GM11168 (cell line): ENCODE measurements around the gene LRRC70.
"Not testable (repeated sequence)": the region's sequence is repeated elsewhere in the genome, so short reads cannot be mapped to it uniquely, and the experiment has no call there.

ENCODE experiments used
- in situ Hi-C: fragments of 300-500 bp; cut with MboI; formaldehyde crosslinking; loops from one replicate; pipeline ENCODE4 v1.12.0; 2022; ENCODE audit warnings: low sequenced_read_pairs; ENCODE audit not compliant: unreplicated experiment

The LRRC70 gene

DNA sequence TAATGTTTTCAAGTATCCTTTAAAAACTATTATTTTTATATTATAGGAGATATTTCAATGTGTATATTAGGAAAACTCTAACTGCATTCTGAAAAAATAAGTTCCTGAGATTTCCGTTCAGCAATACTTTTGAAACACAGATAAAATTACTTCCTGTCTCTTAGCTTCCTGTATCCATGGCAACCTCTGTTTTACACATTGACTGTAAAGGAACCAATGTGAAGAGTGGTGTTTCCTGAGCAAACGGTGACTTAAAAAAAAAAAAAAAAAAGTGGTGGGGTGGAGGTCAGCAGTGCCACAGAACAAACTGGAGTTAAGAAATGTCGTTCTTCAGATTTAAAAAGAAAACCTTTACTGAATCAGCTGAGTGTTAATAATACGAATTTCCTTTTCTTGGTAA lies at the start of gene LRRC70:
Gene LRRC70, plus strand, starts transcription at position 280 of the 400 bp plus-strand sequence. CDS start 620 bp downstream, outside the sequence.
- in situ Hi-C loops, result no loop called here

GRCh38 chr5:62533597-62533996 lies 45.0 kb upstream of the LRRC70 start:
- in situ Hi-C loops, result no loop called here

DNA sequence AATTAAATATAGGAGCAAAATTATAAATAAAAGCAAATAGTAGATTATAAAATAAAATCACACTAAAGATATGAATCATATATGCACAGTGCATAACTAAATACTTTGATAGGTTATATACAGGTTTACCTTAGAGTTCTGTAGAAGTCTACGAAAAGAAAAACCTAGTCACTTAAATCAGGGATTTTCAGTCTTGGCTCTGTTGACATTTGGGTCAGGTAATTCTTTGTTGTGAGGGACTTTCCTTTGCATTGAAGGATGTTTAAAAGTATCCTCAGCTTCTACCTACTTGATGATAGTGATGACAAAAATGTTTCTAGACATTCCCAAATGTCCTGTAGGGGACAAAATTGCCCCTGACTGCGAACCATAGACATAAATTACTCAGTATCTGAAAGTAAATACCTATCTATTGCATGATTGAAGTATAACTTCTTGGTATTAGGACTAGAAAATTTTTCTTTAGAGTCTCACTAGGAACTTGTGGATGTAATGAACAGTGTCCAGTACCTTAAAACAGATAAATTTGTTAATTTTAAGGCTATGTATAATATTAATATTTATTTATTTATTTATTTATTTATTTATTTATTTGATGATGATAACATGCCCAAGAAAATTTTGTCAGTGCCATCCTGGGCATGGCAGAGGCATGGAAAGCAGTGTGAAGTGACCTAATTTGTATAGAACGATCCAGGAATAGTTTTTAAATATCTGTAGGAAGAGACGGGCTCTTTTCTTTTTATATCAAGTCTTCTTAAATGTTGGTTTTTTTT lies 44.0 kb upstream of the LRRC70 start:
- in situ Hi-C loops, result no loop called here

DNA sequence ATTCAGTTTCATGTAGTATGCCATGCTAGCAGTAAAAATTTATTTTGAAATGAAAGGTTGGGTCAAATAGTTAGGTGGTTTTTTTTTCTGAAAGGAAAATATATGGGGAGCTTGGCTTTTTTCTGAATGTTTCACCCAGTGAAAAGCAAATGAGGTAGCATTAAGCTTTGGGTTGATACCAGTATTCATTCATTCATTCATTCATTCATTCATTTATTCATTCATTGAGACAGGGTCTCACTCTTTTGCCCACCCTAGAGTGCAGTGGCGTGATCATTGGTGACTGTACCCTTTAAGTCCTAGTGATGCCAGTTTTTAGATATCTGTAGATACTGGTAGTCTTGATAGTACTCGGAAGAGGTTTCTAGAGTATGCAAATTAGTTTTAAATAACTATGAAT lies 42.4 kb upstream of the LRRC70 start:
- in situ Hi-C loops, result no loop called here

GRCh38 chr5:62536783-62537182 lies 41.8 kb upstream of the LRRC70 start:
- in situ Hi-C loops, result no loop called here

GRCh38 chr5:62538017-62538942 lies 40.3 kb upstream of the LRRC70 start:
- in situ Hi-C loops, result no loop called here

DNA sequence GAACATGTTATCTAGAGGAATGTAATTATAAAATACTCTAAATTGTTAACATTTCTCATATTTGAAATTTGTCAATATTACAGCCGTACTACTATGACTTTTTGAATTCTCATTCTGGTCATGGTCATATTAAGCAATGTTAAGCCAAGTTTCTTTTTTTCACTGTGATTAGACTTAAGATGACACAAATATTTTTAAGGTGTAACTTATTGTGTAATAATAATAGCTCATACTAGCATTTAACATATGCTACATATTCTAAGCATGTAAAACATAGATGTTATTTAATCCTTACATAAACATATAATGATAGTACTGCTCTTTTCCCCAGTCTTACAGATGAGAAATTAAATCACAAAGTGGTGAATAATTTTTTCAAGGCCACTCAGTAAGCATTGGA lies 35.9 kb upstream of the LRRC70 start:
- in situ Hi-C loops, result no loop called here

DNA sequence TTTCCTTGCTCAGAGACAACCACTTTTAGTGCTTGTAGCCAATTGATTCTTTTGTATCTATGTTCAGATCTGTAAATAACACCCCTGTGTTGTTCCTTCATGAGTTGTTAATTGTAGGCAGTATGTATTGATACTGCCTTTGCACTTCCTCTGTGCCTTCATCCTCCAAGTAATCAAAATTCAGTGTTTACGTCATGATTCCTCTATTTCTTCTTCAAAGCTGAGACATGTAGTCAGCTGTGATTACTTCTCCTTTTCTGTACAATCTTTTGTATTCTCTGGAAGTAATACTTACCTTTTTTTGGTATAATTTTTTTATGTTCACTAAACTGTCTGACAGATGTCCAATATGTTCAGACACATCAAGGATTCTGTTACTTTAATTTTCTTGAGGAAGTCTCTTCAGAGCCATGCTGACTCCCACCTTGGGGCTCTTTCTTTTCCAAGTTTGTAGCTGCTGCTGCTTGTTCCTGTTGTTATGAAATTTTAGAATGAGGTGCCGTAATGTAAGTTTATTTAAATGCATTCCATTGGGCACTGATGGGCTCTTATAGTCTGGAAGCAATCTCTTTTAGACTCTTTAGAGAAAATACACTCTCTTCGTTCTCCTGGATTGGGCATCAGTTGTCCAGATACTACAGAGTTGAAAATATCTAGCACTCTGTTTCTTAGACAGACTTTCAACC lies 30.5 kb upstream of the LRRC70 start:
- in situ Hi-C loops, result no loop called here

DNA sequence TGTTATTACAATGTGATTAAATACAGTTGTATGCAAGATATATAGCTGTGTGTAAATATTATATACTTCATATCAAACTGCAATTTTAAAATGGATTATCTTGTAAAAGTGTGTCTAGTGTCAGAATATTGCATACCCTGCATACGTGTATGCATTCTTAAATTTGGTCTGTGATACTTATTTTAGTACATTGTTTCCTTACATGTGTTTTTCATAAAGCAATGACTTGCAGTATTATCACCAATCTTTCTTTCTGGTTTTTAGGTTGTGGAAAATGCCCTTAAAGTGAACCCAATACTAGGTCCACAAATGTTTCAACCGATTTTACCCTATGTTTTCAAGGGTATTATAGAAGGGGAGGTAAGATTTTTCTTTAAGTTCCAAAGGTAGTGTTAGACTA lies 28.5 kb upstream of the LRRC70 start:
- in situ Hi-C loops, result no loop called here

DNA sequence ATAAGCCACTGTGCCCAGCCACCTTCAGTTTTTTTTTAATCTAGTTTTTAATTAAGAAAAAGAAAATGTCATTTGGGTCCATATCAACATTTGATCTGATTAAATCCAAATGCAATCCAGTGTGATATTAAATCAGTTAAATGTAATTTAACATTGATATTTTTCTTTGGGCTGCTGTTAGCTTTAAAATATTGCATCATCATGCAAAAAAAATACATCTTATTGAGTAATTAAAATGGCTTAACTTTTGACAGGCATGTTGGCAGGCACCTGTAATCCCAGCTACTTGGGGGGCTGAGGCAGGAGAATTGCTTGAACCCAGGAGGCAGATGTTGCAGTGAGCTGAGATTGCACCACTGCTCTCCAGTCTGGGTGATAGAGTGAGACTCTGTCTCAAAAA lies 22.7 kb upstream of the LRRC70 start:
- in situ Hi-C loops, result no loop called here

DNA sequence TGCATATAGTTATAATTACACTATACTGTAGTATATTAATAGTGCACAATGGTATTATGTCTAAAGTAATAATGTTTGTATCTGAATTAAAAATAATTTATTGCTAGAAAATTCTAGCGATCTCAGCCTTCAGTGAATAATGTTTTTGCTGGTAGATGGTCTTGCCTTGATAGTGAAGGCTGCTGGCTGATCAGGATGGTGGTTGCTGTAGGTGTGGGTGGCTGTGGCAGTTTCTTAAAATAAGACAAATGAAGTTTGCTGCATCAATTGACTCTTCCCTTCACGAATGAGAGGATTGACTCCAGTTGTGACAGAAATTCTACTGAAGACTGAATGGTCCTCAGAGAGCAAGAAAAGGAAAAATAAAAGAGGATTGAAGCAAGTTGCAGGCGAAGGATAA lies 19.7 kb upstream of the LRRC70 start:
- in situ Hi-C loops, result no loop called here

DNA sequence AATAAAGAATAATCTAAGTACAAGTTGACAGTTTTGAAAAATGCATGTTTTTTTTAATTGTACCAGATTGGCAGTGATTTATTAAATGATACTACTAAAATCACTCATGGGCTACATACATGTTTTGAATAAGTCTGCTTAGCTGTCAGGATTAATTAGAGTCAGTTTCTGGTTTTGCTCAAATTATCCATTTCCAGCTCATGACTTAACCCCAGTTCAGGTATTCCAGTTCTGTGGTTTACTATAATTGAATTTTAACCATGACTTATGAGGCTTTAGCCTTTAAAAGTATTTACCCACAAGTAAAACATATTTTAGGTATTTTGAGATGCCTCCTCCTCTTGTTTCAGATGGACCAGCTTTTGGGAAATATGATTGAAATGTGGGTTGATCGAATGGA lies 17.8 kb upstream of the LRRC70 start:
- in situ Hi-C loops, result no loop called here

DNA sequence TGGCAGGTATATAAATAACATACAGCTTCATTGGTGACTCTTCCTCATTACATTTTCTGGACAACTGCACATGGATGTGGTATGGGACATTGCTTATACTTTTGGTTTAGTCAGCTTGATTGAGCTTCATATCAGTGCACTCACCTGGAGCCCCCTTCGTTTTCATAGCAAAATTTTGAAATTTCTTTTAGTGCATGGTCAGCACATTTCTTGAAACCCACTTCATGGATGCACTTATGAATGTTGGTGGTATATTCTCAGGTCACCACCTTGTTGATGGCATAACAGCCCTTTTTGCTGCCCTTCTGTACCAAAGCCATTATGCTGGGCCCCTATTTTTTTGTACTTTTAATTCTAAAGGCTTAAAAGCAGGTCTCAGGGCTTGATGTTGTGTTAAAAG lies 16.7 kb upstream of the LRRC70 start:
- in situ Hi-C loops, result no loop called here

GRCh38 chr5:62562867-62563266 lies 15.8 kb upstream of the LRRC70 start:
- in situ Hi-C loops, result no loop called here

GRCh38 chr5:62564101-62564500 lies 14.5 kb upstream of the LRRC70 start:
- in situ Hi-C loops, result no loop called here

- in situ Hi-C loops, result not testable (repeated sequence)
These were observed 12.9 kb upstream of the LRRC70 start for GRCh38 chr5:62565740-62566139.

- in situ Hi-C loops, result no loop called here
These were observed 10.5 kb upstream of the LRRC70 start for GRCh38 chr5:62568143-62568542.

DNA sequence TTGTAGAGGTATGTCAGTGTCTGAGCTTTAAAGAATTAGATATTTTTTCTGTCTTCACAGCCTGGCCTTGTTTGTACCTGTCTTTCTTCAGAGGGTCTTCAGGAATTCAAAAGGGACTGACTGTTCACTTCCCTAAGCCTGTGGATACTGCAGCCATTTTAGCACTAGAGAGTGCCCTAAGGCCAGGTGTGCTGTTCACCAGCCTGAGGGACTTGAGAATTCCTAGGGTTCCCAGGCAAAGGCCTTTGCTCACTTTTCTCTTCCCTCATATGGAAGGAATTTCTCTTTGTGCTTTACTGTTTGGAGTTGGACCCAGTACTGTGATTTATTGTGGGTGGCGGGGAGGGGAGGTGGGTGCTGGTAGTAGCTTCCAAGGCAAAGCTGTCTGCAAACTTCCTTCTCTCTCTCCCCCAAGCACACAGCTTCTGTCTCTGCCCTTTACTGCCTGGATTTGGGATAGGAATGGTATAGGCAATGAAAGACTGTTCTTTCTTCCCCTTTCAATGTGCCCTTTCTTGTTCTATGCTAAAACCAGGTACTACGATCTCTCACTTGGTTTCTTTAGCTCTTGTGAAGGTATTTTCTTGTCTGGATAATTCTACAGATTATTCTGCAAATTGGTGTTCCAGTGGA lies 9.7 kb upstream of the LRRC70 start:
- in situ Hi-C loops, result no loop called here

- in situ Hi-C loops, result no loop called here
These were observed 9.1 kb upstream of the LRRC70 start for GRCh38 chr5:62569470-62569869.

- in situ Hi-C loops, result no loop called here
These were observed 5.6 kb upstream of the LRRC70 start for GRCh38 chr5:62572918-62573514.
